NCI-H1694 (cell line): ENCODE results near the gene SYNDIG1.

Experiments
- DNase-seq: peaks from one replicate; lab custom pipeline; 2025; lab: John Stamatoyannopoulos, UW

Gene SYNDIG1

GRCh38 chr20:24658920-24659660 is 189.7 kb downstream of the SYNDIG1 start:
- DNase-seq: peak; percentile 54

- DNase-seq: no peak
These were observed 190.4 kb downstream of the SYNDIG1 start for GRCh38 chr20:24659835-24660234.

GRCh38 chr20:24660651-24661050 is 191.2 kb downstream of the SYNDIG1 start:
- DNase-seq: no peak

- DNase-seq: no peak
These were observed 191.8 kb downstream of the SYNDIG1 start for GRCh38 chr20:24661255-24661654.

- no peak for DNase-seq
These were observed 192.9 kb downstream of the SYNDIG1 start for GRCh38 chr20:24662322-24662721.

GRCh38 chr20:24662752-24663365 is 193.4 kb downstream of the SYNDIG1 start:
- DNase-seq: peak; percentile 60

- DNase-seq: no peak
These were observed 194.1 kb downstream of the SYNDIG1 start for GRCh38 chr20:24663496-24663895.

- DNase-seq: no peak
These were observed 195.0 kb downstream of the SYNDIG1 start for GRCh38 chr20:24664266-24664986.

- no peak for DNase-seq
These were observed 195.8 kb downstream of the SYNDIG1 start for GRCh38 chr20:24665196-24665595.

GRCh38 chr20:24665741-24666191 is 196.3 kb downstream of the SYNDIG1 start:
- DNase-seq: no peak

GRCh38 chr20:24667689-24668383 is 198.4 kb downstream of the SYNDIG1 start:
- no peak for DNase-seq

- DNase-seq: no peak
These were observed 198.9 kb downstream of the SYNDIG1 start for GRCh38 chr20:24668384-24668702.

- DNase-seq: no peak
These were observed 199.4 kb downstream of the SYNDIG1 start for GRCh38 chr20:24668791-24669190.

GRCh38 chr20:24669701-24670100 is 200.3 kb downstream of the SYNDIG1 start:
- DNase-seq: no peak

GRCh38 chr20:24670341-24670872 is 201.0 kb downstream of the SYNDIG1 start:
- DNase-seq: no peak

- DNase-seq: no peak
These were observed 201.6 kb downstream of the SYNDIG1 start for GRCh38 chr20:24670981-24671380.

GRCh38 chr20:24672181-24672880 is 202.9 kb downstream of the SYNDIG1 start:
- no peak for DNase-seq

GRCh38 chr20:24672886-24673677 is 203.7 kb downstream of the SYNDIG1 start:
- no peak for DNase-seq

- DNase-seq: no peak
These were observed 204.5 kb downstream of the SYNDIG1 start for GRCh38 chr20:24673678-24674570.
